Right lung (tissue), 5 donors: Measurements from ENCODE around the gene SRPRB. TPM values are rescaled to one million over a fixed set of nuclear protein-coding genes. Genes with fewer than 3 reads are reported as not detected.

Experiments used
- DNase-seq, 2 donors: peaks; one replicate each; pipeline ENCODE4 v3.0.0-alpha.2; 2013
- polyA plus RNA-seq, 5 donors: library from polyadenylated mRNA; unstranded; fragments of 120-200 nt; gene quantifications; one replicate each; pipeline versions ENCODE4 v1.2.1 to v1.2.3, GENCODE V29; 2013; ENCODE audit warnings: inconsistent platforms in 1 of 5, low replicate concordance in 1 of 5; ENCODE audit not compliant: insufficient read length in 5 of 5, insufficient read depth in 1 of 5

The SRPRB gene
- polyA plus RNA-seq, 5 donors, result 40.1 to 48.5 (median 43.7) TPM

GRCh38 chr3:133824961-133825485 lies 19.4 kb downstream of the SRPRB start:
- DNase-seq, result no peak

DNA sequence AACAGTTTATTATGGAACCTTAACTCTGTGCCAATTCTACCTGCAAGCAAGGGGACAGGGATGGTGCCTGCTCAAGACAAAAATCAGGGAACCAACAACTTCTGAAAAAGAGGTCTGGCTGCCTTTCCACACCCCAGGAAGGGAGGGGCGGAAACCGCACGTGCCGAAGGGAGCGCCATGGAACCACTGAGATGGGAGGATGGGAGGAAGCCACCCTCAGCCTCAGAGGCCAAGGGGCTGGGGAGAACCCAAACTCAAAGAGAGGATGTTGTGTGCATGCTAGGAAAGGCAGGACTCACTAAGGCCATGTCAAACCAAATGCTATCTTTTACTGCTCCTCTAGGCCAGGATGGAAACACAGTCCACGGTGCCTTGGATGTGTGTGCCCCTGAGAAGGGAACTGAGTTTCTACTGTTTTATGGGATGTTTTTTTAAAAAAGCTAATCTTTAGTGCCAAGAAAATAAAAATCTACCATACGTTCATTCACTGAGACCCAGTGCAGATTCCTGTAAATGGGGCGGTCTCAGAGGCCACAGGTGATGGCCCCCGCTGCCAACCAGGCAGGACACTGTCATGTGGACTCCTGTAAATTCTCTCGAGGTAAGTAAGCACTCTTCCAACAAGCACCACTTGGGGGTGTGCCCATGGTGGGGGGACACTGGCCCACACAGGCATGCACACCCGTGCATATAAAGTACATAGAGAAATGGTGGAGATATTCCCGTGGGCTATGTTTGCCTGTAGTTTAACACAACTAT lies 20.5 kb downstream of the SRPRB start:
- DNase-seq, result no peak

GRCh38 chr3:133827136-133827535 lies 21.5 kb downstream of the SRPRB start:
- DNase-seq, result no peak

GRCh38 chr3:133827684-133828083 lies 22.1 kb downstream of the SRPRB start:
- DNase-seq, result no peak

DNA sequence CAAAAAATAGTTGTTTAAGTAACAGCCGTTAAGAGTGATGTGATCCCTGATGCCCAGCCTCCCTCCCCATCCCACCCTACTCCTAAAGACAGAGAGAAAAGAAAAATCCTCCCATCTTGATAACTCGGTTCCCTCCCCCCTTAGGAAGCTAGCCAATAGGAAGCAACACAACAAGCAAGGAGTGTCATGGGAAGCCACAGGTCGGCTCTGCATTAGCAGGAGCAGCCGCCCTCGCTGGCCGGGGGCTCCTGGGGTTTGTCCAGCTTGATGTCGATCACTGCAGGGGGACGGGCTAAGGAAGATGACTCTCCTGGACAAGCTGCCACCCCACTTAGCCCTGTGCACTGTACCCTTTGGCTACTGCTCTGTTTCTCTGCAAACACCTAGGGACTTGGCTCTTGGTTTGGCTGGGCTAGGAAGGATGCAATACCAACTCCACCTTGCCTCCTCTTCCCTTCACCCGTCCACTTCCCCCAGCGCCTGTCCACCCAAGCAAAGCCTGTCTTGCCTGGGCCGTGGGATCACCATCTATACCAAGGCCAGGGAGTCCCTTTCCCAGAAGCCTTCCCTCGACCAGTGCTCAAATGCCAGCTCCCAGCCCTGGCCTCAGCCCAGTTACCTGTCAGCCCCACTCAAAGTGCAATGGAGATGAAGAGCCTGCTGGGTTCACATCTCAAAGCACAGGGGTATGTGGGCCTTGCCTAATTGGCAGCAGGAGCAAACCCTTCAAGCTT lies 23.1 kb downstream of the SRPRB start:
- DNase-seq, result no peak

- DNase-seq, result no peak
These were observed 23.7 kb downstream of the SRPRB start for GRCh38 chr3:133829310-133829707.

GRCh38 chr3:133830071-133830470 lies 24.5 kb downstream of the SRPRB start:
- DNase-seq, result no peak

DNA sequence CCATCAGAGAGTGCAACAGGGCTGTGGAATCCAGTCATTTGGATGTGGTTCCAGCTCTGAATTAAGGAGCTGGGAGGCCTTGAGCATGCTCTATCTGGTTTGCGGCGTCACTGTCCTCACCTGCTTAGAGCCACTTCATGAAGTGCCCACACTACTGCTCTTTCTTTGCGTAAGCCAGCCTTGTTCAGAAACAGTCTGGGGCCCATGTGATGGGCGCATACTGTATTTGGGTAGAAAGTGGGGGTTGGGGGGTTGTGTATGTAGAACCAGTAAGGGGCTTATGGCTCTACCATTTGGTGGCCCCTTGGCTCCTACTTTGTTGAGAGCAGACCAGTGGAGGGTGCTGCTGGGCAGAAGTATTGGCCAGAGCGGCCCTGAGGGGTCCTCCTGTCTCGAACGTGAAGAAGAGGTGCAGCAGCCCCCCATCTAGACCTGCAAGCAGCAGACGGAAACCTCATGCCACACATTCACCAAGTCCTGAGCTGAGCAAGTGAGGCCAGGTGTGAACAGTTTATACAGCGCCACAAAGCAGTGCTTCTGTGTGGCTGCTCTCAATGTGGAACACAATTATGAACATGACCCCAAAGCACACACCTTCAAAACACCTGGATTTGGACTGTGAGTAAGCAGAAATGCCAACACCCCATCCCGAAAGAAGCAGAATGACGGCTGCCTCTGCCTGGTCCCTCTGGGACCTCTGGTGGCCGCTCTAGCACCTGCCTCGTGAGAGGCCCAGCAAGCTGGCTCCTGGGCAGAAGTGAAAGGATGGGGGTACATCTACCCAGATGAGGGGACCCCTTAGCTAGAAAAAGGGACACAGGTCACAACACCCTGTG lies 26.6 kb downstream of the SRPRB start:
- no peak for DNase-seq

- DNase-seq, result no peak
These were observed 27.2 kb downstream of the SRPRB start for GRCh38 chr3:133832802-133833144.

GRCh38 chr3:133833267-133833666 lies 27.7 kb downstream of the SRPRB start:
- DNase-seq, result no peak

- DNase-seq, result no peak
These were observed 28.4 kb downstream of the SRPRB start for GRCh38 chr3:133833880-133834620.

DNA sequence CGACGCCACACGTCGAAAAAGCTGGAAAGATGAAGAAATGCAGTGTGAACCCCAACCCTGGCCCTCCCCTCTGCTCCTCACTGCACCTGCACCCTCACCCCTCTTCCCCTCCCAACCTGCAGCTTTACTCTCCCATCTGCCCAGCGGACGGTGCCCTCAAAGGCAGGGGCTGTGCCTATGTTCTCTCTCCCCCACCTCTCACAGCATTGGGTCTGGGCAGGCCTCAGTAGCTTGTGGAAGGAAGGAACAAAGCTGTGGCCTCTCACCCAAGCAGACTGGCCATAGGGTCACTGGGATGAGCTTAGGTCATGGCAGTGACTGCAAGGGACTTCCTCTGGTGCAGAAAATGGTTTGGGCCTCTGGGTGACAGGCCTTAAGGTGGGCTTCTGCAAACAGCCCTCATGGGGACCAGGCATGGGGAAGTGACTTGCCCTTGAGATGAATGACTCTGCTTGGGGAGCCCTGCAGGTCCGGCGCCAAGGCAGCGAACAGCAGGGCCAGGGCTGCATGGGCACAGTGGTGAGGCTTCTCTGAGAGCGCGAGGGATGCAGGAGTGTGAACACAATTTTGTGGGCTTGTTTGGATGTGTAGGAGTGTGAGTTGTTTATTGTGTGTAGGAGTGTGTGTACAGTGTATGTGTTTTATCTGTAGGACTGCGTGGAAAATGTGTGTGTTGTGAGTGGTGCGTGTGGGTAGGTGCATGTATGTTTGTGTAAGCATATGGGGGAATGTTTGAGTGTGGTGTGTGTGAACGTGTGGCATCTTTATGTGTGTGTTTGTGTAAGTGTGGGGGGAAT lies 29.2 kb downstream of the SRPRB start:
- no peak for DNase-seq

GRCh38 chr3:133835418-133835743 lies 29.8 kb downstream of the SRPRB start:
- DNase-seq, result no peak

DNA sequence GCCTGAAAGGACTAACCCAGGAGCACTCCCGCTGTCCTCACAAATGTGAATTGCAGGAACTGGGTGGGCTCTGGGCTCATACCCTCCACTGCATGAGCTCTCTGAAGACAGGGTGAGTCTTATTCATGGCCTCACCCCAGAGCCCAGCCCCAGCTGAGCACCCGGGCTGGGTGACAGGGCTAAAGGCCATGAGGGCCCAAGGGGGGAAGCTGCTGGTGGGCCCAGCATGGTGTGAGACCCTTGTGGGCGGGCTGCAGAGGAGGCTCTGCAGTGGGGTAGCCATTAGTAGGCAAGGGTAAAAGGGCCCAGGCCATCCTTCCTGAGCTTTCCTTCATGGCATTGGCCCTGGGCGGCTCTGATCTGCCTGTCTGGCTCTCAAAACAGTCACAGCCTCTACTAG lies 30.3 kb downstream of the SRPRB start:
- no peak for DNase-seq

DNA sequence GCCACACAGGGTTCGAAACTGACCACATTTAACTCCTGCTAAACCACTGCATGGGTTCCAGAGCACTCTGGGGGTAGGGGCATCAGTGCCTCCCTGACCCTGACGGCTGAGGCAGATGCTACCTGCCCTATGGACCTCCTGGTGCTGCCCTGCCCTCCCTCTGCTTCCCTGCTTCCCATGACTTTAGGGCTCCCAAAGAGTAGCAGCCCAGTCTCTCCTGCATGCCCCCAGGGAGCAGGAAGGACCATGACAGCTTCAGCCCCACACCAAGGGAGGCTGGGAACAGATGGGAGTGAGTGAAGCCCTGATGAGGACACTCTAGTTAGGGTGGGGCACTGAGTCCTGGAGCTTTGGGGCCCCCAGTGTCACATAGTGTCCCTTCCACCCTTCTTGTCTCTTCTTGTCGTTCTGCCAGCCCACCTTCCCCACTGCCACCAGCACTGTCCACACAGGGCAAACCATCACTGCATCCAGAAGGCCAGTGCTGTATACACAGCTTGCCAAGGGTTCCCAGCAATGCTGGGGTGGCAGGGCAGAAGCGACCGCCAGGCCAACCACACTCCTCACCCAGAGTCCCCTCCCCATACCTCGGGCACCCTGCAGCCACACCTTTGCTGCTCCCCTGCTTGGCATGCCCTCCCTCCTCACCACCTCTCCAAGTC lies 31.0 kb downstream of the SRPRB start:
- no peak for DNase-seq

DNA sequence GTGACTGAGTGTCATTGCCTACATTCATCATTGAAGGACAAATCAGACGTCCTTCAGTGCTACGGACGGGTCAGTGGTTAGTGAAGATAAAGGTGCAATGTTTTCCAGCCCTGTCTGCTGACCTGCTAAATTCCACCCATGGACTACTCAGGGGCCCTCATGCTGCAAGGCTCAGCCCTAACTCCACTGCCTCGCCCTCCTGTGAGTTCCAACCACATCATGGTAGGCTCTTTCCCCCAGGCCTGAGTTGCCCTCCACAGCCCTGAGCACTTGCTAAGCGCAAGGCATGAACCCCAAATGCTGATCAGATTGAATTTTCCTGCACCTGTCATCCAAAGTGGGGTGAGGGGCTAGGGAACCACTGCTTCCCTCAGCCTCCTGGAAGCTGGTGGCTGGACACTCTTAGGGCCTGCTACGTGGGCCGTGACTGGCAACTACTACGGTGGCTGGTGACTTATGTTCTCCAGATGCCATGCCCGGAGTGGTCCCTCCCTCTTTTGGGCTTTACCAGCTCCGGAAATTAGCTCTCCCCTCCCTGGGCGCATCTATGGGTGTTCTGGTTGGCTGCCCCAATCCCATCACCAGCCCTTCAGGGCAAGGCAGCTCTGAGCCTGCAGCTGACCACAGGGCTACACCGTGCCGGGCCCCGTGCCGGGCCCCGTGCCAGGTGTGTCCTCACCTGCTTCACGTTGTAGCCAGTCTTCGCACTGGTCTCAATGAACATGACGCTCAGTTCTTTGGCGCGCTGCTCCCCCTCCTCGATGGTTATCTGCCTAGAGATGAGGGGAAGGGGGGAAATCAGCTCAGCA lies 32.1 kb downstream of the SRPRB start:
- DNase-seq, result no peak

DNA sequence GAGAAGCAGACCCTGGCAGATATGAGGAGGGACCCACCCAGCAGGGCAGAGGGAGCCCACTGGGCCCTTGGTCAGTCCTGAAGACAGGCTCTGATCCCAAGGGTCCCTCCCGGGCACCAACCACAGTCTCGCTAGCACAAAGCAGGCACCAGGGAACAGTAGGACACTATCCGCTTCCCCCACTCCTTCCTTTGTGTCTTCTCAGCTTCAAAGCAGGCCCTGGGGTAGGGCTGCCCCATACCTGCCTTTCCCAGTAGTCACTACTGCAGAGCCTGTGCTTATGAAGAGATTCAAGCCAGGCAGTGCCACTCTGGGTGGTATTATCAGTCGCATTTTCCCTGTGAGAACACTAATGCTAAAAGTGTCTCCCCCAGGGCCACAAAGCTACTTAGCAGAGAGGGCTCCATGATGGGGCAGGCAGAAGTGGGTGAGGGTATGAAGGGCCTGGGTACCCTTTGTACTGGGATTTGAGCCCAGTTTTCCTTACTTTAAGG lies 32.7 kb downstream of the SRPRB start:
- DNase-seq, result no peak

DNA sequence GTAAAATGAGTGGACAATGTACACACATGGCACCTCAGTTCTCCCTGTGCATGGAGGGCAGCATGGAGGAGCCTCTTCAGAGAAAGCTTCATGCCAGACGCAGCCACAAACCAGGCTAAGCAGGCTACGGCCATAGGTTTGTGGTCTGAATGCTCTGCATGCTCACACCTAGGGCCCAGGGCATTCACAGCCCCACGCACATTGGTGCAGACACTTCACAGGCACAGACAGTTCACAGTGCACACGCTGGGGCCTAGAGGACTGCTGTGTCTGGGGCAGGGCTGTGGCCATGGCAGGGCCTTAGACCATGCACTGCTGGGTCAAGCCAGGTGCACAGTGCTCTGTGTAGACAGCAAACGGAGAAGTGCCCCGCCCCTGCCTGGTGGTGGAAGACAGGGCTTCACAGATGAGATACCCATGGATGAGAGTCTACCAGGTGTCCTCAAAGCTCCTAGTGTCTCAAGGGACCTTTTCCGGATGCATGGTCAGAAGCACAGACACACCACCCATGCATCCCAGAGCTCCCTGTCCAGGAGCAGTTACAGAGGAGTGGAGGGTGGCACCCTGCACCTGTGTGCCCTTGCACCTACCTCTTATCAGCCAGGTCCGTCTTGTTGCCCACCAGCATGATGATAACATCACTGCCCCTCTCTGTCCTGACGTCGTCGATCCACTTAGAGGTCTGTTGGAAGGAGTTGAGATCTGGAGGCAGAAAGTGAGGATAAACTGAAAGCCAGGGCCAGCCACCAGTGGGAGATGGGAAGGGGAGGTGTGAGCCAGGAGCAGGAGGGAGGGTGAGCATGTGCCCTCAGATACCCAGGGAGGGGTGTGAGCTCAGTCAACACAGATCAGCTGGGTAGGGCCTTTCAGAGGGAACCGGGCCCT lies 33.5 kb downstream of the SRPRB start:
- no peak for DNase-seq
